Keratinocyte (primary cell): Measurements from ENCODE around the gene VPS35. TPM values are rescaled to one million over a fixed set of nuclear protein-coding genes. Genes with fewer than 3 reads are reported as not detected.

Experiments used
- DNase-seq: peaks from one replicate; pipeline ENCODE4 v3.0.0-alpha.2; 2011; ENCODE audit warnings: low read depth, missing footprints, low spot score
- FAIRE-seq: peaks from 2 replicates; lab custom pipeline; 2011; peaks lifted over from hg19 to GRCh38; lab: Jason Lieb, UNC
- H2AFZ ChIP-seq: 2 replicates; pipeline ENCODE4 v1.6.0; 2012; ENCODE audit warnings: low read length, control low read depth, inconsistent platforms; ENCODE audit not compliant: control insufficient read depth
- H3K27ac ChIP-seq: 2 replicates; pipeline ENCODE4 v1.5.1; 2011; ENCODE audit warnings: low read length; ENCODE audit not compliant: control insufficient read depth, insufficient read depth
- H3K27me3 ChIP-seq: 3 replicates; pipeline ENCODE4 v1.6.0; 2011; ENCODE audit warnings: low read length; ENCODE audit not compliant: control insufficient read depth, insufficient read depth; ENCODE audit errors: extremely low read depth
- H3K36me3 ChIP-seq, 2 experiments: 2 replicates in 1 of 2; 3 replicates in 1 of 2; pipeline ENCODE4 v1.5.1; 2011; ENCODE audit warnings: low read length in 2 of 2, mild to moderate bottlenecking in 1 of 2; ENCODE audit not compliant: control insufficient read depth in 2 of 2, insufficient read depth in 2 of 2; ENCODE audit errors: extremely low read depth in 1 of 2
- H3K4me1 ChIP-seq: 3 replicates; pipeline ENCODE4 v1.5.1; 2011; ENCODE audit warnings: low read length; ENCODE audit not compliant: control insufficient read depth, insufficient read depth; ENCODE audit errors: extremely low read depth
- H3K4me2 ChIP-seq: 3 replicates; pipeline ENCODE4 v1.6.0; 2011; ENCODE audit warnings: low read depth, low read length; ENCODE audit not compliant: control insufficient read depth, insufficient read depth; ENCODE audit errors: extremely low read depth
- H3K4me3 ChIP-seq, 3 experiments: fragments of 200-600 bp in 1 of 3; sonication (generic) in 1 of 3; 2 replicates in 2 of 3; 3 replicates in 1 of 3; pipeline ENCODE4 v1.5.1; 2011 to 2016; ENCODE audit warnings: low read length in 3 of 3, mild to moderate bottlenecking in 3 of 3, control low read depth in 2 of 3, inconsistent platforms in 1 of 3, low read depth in 1 of 3, mixed read lengths in 1 of 3, mixed run types in 1 of 3, moderate library complexity in 1 of 3; ENCODE audit not compliant: control insufficient read depth in 2 of 3, insufficient read depth in 2 of 3; ENCODE audit errors: extremely low read depth in 1 of 3
- H3K79me2 ChIP-seq: 2 replicates; pipeline ENCODE4 v1.6.0; 2012; ENCODE audit warnings: low read length; ENCODE audit not compliant: control insufficient read depth, insufficient read depth
- H3K9ac ChIP-seq: 3 replicates; pipeline ENCODE4 v1.6.0; 2011; ENCODE audit warnings: low read length; ENCODE audit not compliant: control insufficient read depth, insufficient read depth; ENCODE audit errors: extremely low read depth
- H3K9me1 ChIP-seq: 3 replicates; pipeline ENCODE4 v1.6.0; 2011; ENCODE audit warnings: low read length; ENCODE audit not compliant: control insufficient read depth, insufficient read depth; ENCODE audit errors: extremely low read depth
- H3K9me3 ChIP-seq: 2 replicates; pipeline ENCODE4 v1.5.1; 2012; ENCODE audit warnings: low read depth, low read length; ENCODE audit not compliant: control insufficient read depth
- H4K20me1 ChIP-seq: 3 replicates; pipeline ENCODE4 v1.6.0; 2011; ENCODE audit warnings: low read length; ENCODE audit not compliant: control insufficient read depth, insufficient read depth; ENCODE audit errors: extremely low read depth
- EZH2 ChIP-seq: IDR thresholded peaks from one replicate; pipeline ENCODE4 v1.6.1; 2012; ENCODE audit warnings: inconsistent platforms, mild to moderate bottlenecking, low read length, moderate library complexity
- dilution Hi-C: fragments of 300-500 bp; cut with MboI; formaldehyde crosslinking; loops from one replicate; pipeline ENCODE4 v1.7.0; 2020; ENCODE audit warnings: low sequenced_read_pairs; ENCODE audit not compliant: extremely low pct_ligation_motif_present
- polyA plus RNA-seq, 5 experiments: library from polyadenylated mRNA; depleted of rRNA in 3 of 5; stranded (reverse) in 3 of 5; stranded (forward) in 1 of 5; unstranded in 1 of 5; fragments of >200 nt; gene quantifications; 1 replicate in 1 of 5; 2 replicates in 3 of 5; 3 replicates in 1 of 5; pipeline versions ENCODE4 v1.2.1 to v1.2.3, GENCODE V29; 2011 to 2012; ENCODE audit warnings: missing spikeins in 2 of 5, low read depth in 1 of 5, low replicate concordance in 1 of 5
- TF ChIP-seq, protein P1 (sequence below), 3 experiments: IDR thresholded peaks in 1 of 3; conservative IDR thresholded peaks in 1 of 3; optimal IDR thresholded peaks in 1 of 3; 2 replicates in 2 of 3; 3 replicates in 1 of 3; pipeline versions ENCODE3 to v1.5.1; 2011; ENCODE audit warnings: low read length in 3 of 3, mild to moderate bottlenecking in 3 of 3, moderate library complexity in 2 of 3, control low read depth in 1 of 3, inconsistent platforms in 1 of 3; ENCODE audit not compliant: insufficient read depth in 2 of 3; ENCODE audit errors: extremely low read depth in 1 of 3

The VPS35 gene
- polyA plus RNA-seq, 1 donor (not counting 4 experiments of a cell fraction or from before 2014, with no cell fraction given), result 87.3 TPM

DNA sequence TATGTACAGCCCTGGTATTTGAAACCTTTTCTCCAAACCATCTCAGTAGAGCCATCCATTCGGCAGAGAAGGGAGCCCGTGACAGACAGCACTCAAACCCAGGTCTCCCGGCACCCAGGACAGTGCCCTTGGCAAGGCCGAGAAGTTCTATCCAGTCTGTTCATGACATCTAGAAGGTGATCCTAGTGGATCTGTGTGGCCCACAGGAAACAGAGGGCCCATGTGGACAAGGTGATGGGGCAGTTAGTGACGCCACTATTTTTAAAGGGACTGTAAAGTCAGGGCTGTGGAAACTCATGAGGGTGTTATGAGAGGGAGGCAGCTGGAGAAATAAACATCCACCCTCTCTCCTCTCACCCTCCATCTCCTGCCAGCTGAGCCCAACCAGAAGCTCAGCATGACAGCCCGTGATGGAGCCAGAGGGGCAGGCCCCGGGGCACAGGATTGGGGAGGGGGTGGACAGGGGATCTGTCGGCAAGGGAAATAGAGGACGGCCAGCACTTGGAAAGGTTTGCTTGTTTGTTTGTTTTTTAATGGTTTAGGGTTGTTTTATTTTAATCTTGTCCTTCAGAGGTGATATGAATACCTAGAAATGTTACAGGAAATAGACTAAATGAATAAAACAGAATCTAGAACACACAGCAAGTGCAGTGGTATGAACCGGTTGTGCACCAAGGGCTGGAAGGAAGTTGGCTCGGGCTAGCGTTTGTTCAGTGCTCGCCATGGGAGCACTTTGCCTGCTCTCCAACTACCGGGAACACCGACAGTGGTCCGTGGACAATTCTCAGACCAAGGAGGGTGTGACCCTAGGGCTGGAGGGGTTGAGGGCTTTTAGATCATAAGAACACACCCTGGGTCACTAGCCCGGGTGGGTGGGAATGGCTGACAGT, 42.1 kb upstream of the VPS35 start:
- Histone ChIP-seq H3K9ac (no peak overlapping the region), H3K27me3 (no peaks in the 10 kb centered on the region), H3K4me3 (no peak overlapping the region), H4K20me1 (no peaks in the 10 kb centered on the region), H3K4me1 (no peaks in the 10 kb centered on the region), H3K36me3 (no peaks in the 10 kb centered on the region), H3K79me2 (no peaks in the 10 kb centered on the region), H3K27ac (no peak overlapping the region), H3K9me1 (no peaks in the 10 kb centered on the region), H3K4me2 (no peak overlapping the region), H3K9me3 (no peaks in the 10 kb centered on the region), H2AFZ (no peak overlapping the region)
- TF ChIP-seq, protein P1, sequence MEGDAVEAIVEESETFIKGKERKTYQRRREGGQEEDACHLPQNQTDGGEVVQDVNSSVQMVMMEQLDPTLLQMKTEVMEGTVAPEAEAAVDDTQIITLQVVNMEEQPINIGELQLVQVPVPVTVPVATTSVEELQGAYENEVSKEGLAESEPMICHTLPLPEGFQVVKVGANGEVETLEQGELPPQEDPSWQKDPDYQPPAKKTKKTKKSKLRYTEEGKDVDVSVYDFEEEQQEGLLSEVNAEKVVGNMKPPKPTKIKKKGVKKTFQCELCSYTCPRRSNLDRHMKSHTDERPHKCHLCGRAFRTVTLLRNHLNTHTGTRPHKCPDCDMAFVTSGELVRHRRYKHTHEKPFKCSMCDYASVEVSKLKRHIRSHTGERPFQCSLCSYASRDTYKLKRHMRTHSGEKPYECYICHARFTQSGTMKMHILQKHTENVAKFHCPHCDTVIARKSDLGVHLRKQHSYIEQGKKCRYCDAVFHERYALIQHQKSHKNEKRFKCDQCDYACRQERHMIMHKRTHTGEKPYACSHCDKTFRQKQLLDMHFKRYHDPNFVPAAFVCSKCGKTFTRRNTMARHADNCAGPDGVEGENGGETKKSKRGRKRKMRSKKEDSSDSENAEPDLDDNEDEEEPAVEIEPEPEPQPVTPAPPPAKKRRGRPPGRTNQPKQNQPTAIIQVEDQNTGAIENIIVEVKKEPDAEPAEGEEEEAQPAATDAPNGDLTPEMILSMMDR (optimal IDR thresholded peaks at IDR 0.05 in 1 of 3, IDR thresholded peaks at IDR 0.05 in 1 of 3, conservative IDR thresholded peaks at IDR 0.05 in 1 of 3; ENCODE audit: extremely low read depth in 1 of 3, insufficient read depth in 2 of 3, low read length in 3 of 3), result no peak
- no peak for TF ChIP-seq EZH2
- dilution Hi-C loops, result no loop called here
- FAIRE-seq (no peak), DNase-seq (no peak)

DNA sequence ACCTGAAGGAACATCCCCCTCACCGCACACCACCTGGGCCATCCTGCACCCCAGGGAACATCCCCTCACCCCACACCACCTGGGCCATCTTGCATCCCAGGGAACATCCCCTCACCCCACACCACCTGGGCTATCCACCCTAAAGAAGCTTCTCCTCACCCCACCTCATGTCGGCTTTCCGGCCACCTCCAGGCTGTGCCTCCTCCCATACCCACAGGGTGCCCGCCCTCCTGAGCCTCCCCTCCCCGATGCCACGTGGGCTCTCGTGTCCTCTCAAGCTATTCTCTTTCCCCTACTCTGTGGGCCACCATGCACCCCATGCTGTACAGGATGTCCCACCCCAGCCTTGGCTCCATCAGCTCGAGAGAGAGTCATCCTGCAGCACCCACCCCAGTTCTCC, 41.1 kb upstream of the VPS35 start:
- no peak overlapping the region for H3K27ac ChIP-seq
- no peaks in the 10 kb centered on the region for H3K36me3 ChIP-seq
- no peak overlapping the region for H3K9ac ChIP-seq
- no peak for TF ChIP-seq EZH2
- TF ChIP-seq, protein P1 (optimal IDR thresholded peaks at IDR 0.05 in 1 of 3, IDR thresholded peaks at IDR 0.05 in 1 of 3, conservative IDR thresholded peaks at IDR 0.05 in 1 of 3; ENCODE audit: extremely low read depth in 1 of 3, insufficient read depth in 2 of 3, low read length in 3 of 3), result no peak
- dilution Hi-C loops, result no loop called here
- H3K79me2 ChIP-seq, result no peaks in the 10 kb centered on the region
- H3K4me3 ChIP-seq, result no peak overlapping the region
- no peaks in the 10 kb centered on the region for H3K9me1 ChIP-seq
- H2AFZ ChIP-seq, result no peak overlapping the region
- H4K20me1 ChIP-seq, result no peaks in the 10 kb centered on the region
- FAIRE-seq, result no peak
- no peaks in the 10 kb centered on the region for H3K9me3 ChIP-seq
- no peaks in the 10 kb centered on the region for H3K27me3 ChIP-seq
- H3K4me1 ChIP-seq, result no peaks in the 10 kb centered on the region
- H3K4me2 ChIP-seq, result no peak overlapping the region
- no peak for DNase-seq
